ENCODE data around the gene NAPB. TPM values are rescaled to one million over a fixed set of nuclear protein-coding genes. Genes with fewer than 3 reads are reported as not detected.
A peak's percentile ranks its signal among the peaks of the same experiment; 100 is the strongest.

Gene NAPB
- total RNA-seq, 1 experiment from 2014 or later: 4.6 TPM

DNA sequence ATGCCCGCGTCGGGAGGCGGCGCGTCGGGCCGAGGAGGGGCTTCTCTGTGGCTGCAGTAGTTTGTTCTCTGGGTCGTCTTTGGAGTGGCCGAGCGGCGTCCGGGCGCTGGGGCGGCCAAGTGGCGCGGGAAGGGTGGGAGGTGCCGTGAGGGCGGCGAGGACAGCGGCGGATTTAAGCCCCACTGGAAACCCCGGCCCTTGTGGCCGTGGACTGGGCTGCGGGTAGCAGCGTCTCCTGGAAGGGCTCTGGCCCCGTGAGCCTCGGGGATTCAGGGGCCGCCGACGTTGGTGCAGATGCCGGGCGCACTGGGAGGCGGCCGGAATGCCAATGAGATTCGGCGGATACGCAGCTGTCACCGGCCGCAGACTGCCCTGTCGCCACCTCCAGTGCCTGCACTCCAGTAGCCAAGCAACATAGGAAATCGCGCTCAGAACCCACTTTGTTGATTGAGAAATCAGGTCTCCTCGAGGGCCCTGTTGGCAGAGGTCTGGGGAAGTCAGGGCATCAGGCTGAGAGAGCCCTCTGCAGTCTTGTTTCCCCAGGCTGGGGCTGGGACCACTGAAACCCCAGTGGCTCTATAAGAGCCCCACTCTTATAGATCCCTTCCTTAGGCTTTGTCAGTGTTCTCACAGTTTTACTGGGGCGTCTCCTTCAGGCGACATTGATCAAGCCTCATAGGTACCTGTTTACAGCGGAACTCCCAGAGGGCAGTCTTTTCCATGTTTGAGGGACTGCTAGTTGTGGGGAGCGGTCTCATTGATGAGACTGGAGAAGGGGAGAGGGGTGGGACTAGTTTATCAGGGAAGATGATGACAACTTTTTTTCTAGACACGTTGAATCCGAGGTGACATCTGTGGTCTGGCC is 58.7 kb downstream of the NAPB start:
- H3K36me3 Mint-ChIP-seq (ENCODE audit: insufficient read depth, unreplicated experiment): peaks cover 28% of the 10 kb centered on the region
- intact Hi-C loops (cut with micrococcal nuclease; ENCODE audit: unreplicated experiment): loop anchor here (10.0 kb wide), 1 partner anchor 52 kb away; no protein-coding TSS in a partner anchor
- no TSS peak for BruUV-seq (replicated peaks)
- TF ChIP-seq, protein P1, sequence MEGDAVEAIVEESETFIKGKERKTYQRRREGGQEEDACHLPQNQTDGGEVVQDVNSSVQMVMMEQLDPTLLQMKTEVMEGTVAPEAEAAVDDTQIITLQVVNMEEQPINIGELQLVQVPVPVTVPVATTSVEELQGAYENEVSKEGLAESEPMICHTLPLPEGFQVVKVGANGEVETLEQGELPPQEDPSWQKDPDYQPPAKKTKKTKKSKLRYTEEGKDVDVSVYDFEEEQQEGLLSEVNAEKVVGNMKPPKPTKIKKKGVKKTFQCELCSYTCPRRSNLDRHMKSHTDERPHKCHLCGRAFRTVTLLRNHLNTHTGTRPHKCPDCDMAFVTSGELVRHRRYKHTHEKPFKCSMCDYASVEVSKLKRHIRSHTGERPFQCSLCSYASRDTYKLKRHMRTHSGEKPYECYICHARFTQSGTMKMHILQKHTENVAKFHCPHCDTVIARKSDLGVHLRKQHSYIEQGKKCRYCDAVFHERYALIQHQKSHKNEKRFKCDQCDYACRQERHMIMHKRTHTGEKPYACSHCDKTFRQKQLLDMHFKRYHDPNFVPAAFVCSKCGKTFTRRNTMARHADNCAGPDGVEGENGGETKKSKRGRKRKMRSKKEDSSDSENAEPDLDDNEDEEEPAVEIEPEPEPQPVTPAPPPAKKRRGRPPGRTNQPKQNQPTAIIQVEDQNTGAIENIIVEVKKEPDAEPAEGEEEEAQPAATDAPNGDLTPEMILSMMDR (IDR thresholded peaks at IDR 0.05; ENCODE audit: unreplicated experiment): no peak
- H3K27me3 Mint-ChIP-seq (ENCODE audit: unreplicated experiment): no peaks in the 10 kb centered on the region
- no peak for DNase-seq
- peaks cover 14% of the 10 kb centered on the region for H3K4me1 Mint-ChIP-seq (ENCODE audit: low read depth, unreplicated experiment)
- H3K27ac Mint-ChIP-seq (ENCODE audit: unreplicated experiment): no peak overlapping the region
- H3K4me3 Mint-ChIP-seq (ENCODE audit: low read depth, unreplicated experiment): peak overlapping the region; percentile 77
- CTCF ChIA-PET: no interaction called here
- H3K9me3 Mint-ChIP-seq (ENCODE audit: low read depth, unreplicated experiment): no peaks in the 10 kb centered on the region

DNA sequence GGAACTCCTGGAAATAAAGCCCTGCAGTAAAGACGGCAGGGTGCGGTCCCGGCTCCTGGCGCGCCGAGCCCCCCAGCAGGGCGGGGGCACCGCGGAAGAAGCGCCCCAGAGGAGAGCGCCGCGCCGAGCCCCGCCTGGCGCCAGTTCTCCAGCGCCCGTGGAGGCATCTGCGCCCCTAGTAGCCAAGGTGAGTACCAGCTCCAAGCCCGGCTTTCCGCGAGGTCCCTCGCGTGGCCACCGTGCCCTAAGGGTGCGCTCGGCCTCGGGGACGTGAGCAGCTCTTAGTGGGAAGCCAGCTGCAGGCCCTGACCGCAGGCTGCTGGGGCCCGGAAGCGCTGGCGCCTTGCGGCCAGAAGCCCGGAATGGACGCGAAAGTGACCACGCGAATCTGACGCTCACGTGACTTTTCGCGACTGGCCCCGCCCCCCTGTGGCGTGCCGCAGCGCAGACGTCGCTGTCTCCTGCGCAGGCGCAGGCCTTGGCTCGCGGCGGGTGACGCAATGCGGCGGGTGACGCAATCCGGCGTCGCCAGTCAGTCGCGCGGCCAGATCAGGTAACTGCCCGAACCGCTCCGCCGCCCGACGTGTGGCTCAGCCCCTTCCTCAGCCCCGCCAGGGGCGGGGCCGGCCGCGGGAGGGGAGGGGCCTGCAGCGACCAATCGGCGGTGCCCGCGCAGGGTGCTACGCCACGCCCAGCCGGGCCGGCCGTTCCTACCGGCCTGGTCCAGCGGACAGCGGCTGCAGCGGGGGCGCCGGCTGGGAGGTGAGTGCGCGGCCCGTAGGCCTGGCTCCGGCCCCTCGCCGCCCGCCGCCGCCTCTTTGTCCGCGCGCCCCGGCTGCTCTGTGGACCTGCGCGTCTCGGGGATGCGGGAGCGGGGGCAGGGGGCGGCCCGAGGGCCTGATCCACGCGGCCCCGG is 59.6 kb downstream of the NAPB start, which contains the start of gene GZF1:
Gene GZF1 (plus strand): TSS at position 707 of the 916 bp plus-strand sequence. CDS start 2,202 bp downstream, outside the sequence.
- intact Hi-C loops (cut with micrococcal nuclease; ENCODE audit: unreplicated experiment): loop anchor here (10.0 kb wide), 1 partner anchor 53 kb away; no protein-coding TSS in a partner anchor
- BruUV-seq (replicated peaks): no TSS peak
- H3K27me3 Mint-ChIP-seq (ENCODE audit: unreplicated experiment): no peaks in the 10 kb centered on the region
- peak; percentile 86 for DNase-seq
- no peak within 1 kb of the TSS for H3K27ac Mint-ChIP-seq (ENCODE audit: unreplicated experiment)
- TF ChIP-seq, protein P1 (IDR thresholded peaks at IDR 0.05; ENCODE audit: unreplicated experiment): no peak
- H3K4me3 Mint-ChIP-seq (ENCODE audit: low read depth, unreplicated experiment): peak within 1 kb of the TSS; percentile 77
- peaks cover 29% of the 10 kb centered on the region for H3K36me3 Mint-ChIP-seq (ENCODE audit: insufficient read depth, unreplicated experiment)
- CTCF ChIA-PET: no interaction called here
- H3K9me3 Mint-ChIP-seq (ENCODE audit: low read depth, unreplicated experiment): no peaks in the 10 kb centered on the region
- H3K4me1 Mint-ChIP-seq (ENCODE audit: low read depth, unreplicated experiment): peaks cover 14% of the 10 kb centered on the region

DNA sequence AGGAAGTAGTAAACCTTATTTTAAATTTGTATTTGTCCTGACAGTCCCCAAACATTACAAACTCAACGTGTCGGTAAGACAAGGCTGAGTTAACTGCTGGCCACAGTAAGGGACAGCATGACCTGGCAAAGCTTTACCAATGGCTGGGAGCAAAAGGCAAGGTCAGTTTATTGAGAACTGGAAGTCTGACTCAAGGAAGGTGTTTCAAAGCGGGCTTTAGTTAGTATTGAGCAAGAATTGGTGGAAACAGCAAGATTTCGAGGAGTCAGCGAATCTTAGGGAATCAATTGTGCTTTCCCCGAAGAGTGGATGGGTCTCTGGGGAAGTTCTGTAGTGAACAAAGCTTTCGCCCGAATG is 60.2 kb downstream of the NAPB start:
- Mint-ChIP-seq H3K27ac (ENCODE audit: unreplicated experiment) (no peak overlapping the region), H3K4me3 (ENCODE audit: low read depth, unreplicated experiment) (peak overlapping the region; percentile 54), H3K4me1 (ENCODE audit: low read depth, unreplicated experiment) (peaks cover 14% of the 10 kb centered on the region), H3K36me3 (ENCODE audit: insufficient read depth, unreplicated experiment) (peaks cover 29% of the 10 kb centered on the region), H3K27me3 (ENCODE audit: unreplicated experiment) (no peaks in the 10 kb centered on the region), H3K9me3 (ENCODE audit: low read depth, unreplicated experiment) (no peaks in the 10 kb centered on the region)
- TF ChIP-seq, protein P1 (IDR thresholded peaks at IDR 0.05; ENCODE audit: unreplicated experiment): no peak
- no peak for DNase-seq
- CTCF ChIA-PET: no interaction called here
- intact Hi-C loops (cut with micrococcal nuclease; ENCODE audit: unreplicated experiment): loop anchor here (10.0 kb wide), 1 partner anchor 54 kb away; no protein-coding TSS in a partner anchor
- no TSS peak for BruUV-seq (replicated peaks)

DNA sequence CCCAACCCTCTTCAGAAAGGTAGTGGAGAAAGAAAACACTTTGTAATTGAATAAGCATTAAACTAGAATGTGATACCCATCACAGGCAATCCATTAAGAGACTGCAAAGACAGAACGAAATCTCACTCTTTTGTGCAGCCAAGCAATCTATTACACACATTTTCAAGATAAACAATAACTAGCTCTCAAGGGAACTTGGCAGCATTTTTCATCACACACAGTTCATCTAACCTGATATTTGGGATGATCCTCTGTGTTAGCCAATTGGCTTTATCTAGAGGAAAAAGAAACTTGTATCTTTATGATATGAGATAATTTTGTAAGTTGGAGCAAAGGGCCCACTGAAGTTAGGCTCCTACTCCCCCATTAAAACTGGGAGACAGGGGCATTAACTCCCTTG is 60.8 kb downstream of the NAPB start:
- no TSS peak for BruUV-seq (replicated peaks)
- DNase-seq: no peak
- Mint-ChIP-seq H3K4me3 (ENCODE audit: low read depth, unreplicated experiment) (no peak overlapping the region), H3K4me1 (ENCODE audit: low read depth, unreplicated experiment) (peaks cover 14% of the 10 kb centered on the region), H3K36me3 (ENCODE audit: insufficient read depth, unreplicated experiment) (peaks cover 29% of the 10 kb centered on the region), H3K27me3 (ENCODE audit: unreplicated experiment) (no peaks in the 10 kb centered on the region), H3K27ac (ENCODE audit: unreplicated experiment) (no peak overlapping the region), H3K9me3 (ENCODE audit: low read depth, unreplicated experiment) (no peaks in the 10 kb centered on the region)
- TF ChIP-seq, protein P1 (IDR thresholded peaks at IDR 0.05; ENCODE audit: unreplicated experiment): no peak
- intact Hi-C loops (cut with micrococcal nuclease; ENCODE audit: unreplicated experiment): loop anchor here (10.0 kb wide), 1 partner anchor 54 kb away; no protein-coding TSS in a partner anchor
- CTCF ChIA-PET: no interaction called here
